ENCODE results near the gene SLC22A17. TPM values are rescaled to one million over a fixed set of nuclear protein-coding genes. Genes with fewer than 3 reads are reported as not detected.
A peak's percentile ranks its signal among the peaks of the same experiment; 100 is the strongest.
"Not testable (repeated sequence)": the region's sequence is repeated elsewhere in the genome, so short reads cannot be mapped to it uniquely, and the experiment has no call there.

The SLC22A17 gene
- total RNA-seq, 4 donors from 2014 or later: 22.7 to 36.4 (median 30.4) TPM

DNA sequence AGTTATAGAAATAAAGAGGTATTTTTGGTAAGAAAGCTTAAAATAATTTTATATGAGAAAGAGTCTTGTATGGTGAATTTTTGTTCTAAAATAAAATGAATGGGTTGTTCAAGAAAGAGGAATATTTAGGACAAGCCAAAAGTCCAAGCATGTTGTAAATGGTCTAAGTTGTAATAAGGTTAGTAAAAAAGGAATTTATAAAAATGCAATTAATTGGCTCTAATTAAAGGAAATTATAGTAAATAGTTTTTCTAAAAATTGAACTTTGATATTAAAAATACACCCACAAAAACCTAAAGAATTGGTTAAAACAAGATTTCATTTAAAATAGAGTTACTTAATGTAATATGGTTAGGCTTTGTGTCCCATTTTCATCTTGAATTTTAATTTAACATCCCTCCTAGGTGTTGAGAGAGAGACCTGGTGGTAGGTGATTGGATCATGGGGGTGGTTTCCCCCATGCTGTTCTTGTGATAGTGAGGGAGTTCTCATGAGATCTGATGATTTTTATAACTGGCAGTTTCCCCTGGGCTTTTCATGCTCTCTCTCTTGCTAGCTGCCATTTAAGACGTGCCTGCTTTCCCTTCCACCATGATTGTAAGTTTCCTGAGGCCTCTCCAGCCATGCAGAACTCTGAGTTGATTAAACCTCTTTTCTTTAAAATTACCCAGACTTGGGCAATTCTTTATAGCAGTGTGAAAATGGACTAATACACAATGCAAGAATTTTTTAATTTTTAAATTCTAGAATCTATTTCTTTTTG lies 13.0 kb downstream of the SLC22A17 start:
- WGBS, 2 donors (ENCODE audit: low coverage in 1 of 2): 67 to 91% methylated on average over 1 of the region's 1 CpG
- H3K4me1 ChIP-seq: no peaks in the 10 kb centered on the region
- H3K36me3 ChIP-seq: no peaks in the 10 kb centered on the region
- ATAC-seq: no peak
- H3K27ac ChIP-seq: no peak overlapping the region
- H3K4me3 ChIP-seq: no peak overlapping the region
- H3K9me3 ChIP-seq: no peaks in the 10 kb centered on the region
- no peaks in the 10 kb centered on the region for H3K27me3 ChIP-seq
- no peak for TF ChIP-seq POLR2AphosphoS5 (IDR thresholded peaks at IDR 0.05)

DNA sequence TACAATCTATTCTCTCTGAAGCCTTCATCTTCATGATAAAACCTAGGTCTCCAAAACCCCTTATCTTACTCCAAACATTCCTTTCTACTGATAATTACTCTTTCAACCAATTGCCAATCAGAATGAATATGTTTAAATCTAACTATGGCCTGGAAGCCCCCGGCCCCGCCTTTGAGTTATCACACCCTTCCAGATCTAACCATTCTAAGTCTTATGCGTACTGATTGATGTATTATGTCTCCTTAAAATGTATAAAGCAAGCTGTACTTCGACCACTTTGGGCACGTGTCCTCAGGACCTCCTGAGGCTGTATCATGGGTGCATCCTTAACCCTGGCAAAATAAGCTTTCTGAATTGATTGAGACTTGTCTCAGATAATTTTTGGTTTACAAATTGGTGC lies 17.1 kb downstream of the SLC22A17 start:
- no peaks in the 10 kb centered on the region for H3K36me3 ChIP-seq
- no peaks in the 10 kb centered on the region for H3K9me3 ChIP-seq
- WGBS, 2 donors (ENCODE audit: low coverage in 1 of 2): 76% methylated on average over 4 to 5 of the region's 5 CpGs
- H3K27me3 ChIP-seq: no peaks in the 10 kb centered on the region
- no peak overlapping the region for H3K4me3 ChIP-seq
- no peak overlapping the region for H3K27ac ChIP-seq
- ATAC-seq: no peak
- H3K4me1 ChIP-seq: no peaks in the 10 kb centered on the region
- no peak for TF ChIP-seq EP300 (IDR thresholded peaks at IDR 0.05)
- TF ChIP-seq POLR2AphosphoS5 (IDR thresholded peaks at IDR 0.05): no peak
- no peak for TF ChIP-seq POLR2A (IDR thresholded peaks at IDR 0.05)
- TF ChIP-seq, protein P1, sequence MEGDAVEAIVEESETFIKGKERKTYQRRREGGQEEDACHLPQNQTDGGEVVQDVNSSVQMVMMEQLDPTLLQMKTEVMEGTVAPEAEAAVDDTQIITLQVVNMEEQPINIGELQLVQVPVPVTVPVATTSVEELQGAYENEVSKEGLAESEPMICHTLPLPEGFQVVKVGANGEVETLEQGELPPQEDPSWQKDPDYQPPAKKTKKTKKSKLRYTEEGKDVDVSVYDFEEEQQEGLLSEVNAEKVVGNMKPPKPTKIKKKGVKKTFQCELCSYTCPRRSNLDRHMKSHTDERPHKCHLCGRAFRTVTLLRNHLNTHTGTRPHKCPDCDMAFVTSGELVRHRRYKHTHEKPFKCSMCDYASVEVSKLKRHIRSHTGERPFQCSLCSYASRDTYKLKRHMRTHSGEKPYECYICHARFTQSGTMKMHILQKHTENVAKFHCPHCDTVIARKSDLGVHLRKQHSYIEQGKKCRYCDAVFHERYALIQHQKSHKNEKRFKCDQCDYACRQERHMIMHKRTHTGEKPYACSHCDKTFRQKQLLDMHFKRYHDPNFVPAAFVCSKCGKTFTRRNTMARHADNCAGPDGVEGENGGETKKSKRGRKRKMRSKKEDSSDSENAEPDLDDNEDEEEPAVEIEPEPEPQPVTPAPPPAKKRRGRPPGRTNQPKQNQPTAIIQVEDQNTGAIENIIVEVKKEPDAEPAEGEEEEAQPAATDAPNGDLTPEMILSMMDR (IDR thresholded peaks at IDR 0.05): no peak

DNA sequence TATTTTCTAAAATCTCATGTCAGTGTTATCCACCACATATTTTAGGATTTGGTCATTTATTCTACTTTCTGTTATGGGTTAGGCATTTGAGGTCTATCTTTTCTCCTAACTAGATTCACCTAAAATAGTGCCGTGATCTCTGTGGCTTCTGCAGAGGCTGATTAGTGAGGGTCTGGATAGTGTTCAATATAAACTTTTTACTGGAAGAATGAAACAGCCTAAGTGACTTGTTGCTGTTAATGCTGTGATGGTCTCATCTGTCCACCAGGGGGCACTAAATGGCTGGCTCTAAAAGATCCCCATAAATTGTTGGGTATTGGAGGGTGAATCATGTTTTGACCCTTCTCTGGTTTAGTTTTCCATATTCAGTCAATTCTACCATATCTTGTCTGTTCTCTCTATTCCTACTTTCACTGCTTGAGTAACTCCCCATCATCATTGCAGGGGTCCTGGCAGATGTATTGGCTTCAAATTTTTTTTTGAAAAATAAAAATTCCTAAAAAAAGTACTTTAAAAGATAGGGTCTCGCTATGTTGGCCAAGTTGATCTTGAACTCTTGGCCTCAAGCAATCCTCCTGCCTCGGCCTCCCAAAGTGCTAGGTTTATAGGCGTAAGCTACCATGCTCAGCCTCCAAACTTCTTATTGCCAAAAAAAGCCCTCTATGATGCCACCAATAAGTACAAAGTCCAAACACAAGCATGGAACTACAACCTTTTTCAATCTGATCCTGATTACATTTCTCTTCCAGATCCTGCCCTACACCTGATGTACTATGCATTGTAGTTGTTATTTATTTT lies 24.5 kb downstream of the SLC22A17 start:
- H3K27me3 ChIP-seq: no peaks in the 10 kb centered on the region
- peaks cover 4 to 30% of the 10 kb centered on the region in 2 donors for H3K36me3 ChIP-seq
- peak; percentile 43 for ATAC-seq
- 39 to 50% methylated on average over 4 of the region's 4 CpGs for WGBS, 2 donors (ENCODE audit: low coverage in 1 of 2)
- TF ChIP-seq POLR2AphosphoS5 (IDR thresholded peaks at IDR 0.05) (no peak), EP300 (IDR thresholded peaks at IDR 0.05) (no peak)
- TF ChIP-seq, protein P1 (IDR thresholded peaks at IDR 0.05): peak; percentile 77 to 92 (median 86)
- no peak overlapping the region for H3K27ac ChIP-seq
- peaks cover 0 to 17% (median under 1%) of the 10 kb centered on the region in 3 donors for H3K4me1 ChIP-seq
- no peaks in the 10 kb centered on the region for H3K9me3 ChIP-seq
- H3K4me3 ChIP-seq: no peak overlapping the region

DNA sequence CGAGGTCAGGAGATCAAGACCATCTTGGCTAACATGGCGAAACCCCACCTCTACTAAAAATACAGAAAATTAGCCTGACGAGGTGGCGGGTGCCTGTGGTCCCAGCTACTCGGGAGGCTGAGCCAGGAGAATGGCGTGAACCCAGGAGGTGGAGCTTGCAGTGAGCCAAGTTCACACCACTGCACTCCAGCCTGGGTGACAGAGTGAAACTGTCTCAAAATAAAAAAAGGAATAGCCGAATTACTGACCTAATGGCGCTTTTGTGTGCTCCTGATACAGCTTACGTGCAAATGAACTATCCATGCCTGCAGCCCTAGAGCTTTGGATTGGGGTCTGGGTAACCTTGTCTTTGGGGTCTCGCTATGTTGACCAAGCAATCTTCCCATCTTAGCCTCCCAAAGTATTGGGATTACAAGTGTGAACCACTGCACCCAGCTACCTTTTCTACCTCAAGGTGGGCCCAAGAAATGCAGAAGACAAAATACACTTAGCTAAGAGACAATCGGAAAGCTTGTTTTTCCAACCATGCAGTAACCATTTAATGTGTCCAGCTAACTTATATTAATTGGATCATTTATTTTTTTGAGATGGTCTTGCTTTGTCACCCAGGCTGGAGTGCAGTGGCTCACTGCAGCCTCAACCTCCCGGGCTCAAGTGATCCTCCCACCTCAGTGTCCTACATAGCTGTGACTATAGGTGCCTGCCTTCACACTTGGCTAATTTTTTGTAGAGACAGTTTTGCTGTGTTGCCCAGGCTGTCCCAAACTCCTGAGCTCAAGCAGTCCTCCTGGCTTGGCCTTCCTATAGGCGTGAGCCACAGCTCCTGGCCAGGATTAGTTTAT lies 26.0 kb downstream of the SLC22A17 start:
- Histone ChIP-seq H3K4me1 (peaks cover 4 to 27% (median 11%) of the 10 kb centered on the region in 3 donors), H3K36me3 (peaks cover 4 to 36% of the 10 kb centered on the region in 2 donors), H3K9me3 (no peaks in the 10 kb centered on the region), H3K27me3 (no peaks in the 10 kb centered on the region), H3K4me3 (no peak overlapping the region), H3K27ac (no peak overlapping the region)
- no peak for TF ChIP-seq POLR2AphosphoS5 (IDR thresholded peaks at IDR 0.05)
- no peak for ATAC-seq
- WGBS, 2 donors (ENCODE audit: low coverage in 1 of 2): 60 to 71% methylated on average over 5 to 11 of the region's 13 CpGs

DNA sequence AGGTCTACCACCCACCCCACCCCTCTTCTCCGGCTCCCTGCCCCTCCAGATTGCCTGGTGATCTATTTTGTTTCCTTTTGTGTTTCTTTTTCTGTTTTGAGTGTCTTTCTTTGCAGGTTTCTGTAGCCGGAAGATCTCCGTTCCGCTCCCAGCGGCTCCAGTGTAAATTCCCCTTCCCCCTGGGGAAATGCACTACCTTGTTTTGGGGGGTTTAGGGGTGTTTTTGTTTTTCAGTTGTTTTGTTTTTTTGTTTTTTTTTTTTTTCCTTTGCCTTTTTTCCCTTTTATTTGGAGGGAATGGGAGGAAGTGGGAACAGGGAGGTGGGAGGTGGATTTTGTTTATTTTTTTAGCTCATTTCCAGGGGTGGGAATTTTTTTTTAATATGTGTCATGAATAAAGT lies 26.9 kb downstream of the SLC22A17 start:
- Histone ChIP-seq H3K36me3 (peaks cover 4 to 36% of the 10 kb centered on the region in 2 donors), H3K4me1 (peaks cover 4 to 27% (median 11%) of the 10 kb centered on the region in 3 donors)
- H3K27me3 ChIP-seq, H3K9me3 ChIP-seq, H3K27ac ChIP-seq, H3K4me3 ChIP-seq, ATAC-seq: not testable (repeated sequence)
- 87 to 88% methylated on average over 3 of the region's 5 CpGs for WGBS, 2 donors (ENCODE audit: low coverage in 1 of 2)

DNA sequence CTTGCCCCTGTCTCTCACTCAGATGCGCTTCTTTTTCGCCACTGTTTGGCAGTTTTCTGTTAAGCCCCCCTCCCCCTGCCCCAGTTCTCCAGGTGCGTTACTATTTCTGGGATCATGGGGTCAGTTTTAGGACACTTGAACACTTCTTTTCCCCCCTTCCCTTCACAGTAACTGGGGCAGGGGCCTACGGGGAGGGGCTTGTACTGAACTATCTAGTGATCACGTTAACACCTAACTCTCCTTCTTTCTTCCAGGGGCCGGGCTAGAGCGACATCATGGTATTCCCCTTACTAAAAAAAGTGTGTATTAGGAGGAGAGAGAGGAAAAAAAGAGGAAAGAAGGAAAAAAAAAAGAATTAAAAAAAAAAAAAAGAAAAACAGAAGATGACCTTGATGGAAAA lies 27.7 kb downstream of the SLC22A17 start:
- Histone ChIP-seq H3K36me3 (peaks cover 4 to 36% of the 10 kb centered on the region in 2 donors), H3K27me3 (no peaks in the 10 kb centered on the region), H3K9me3 (no peaks in the 10 kb centered on the region), H3K4me3 (no peak overlapping the region), H3K27ac (no peak overlapping the region), H3K4me1 (peaks cover 4 to 35% (median 11%) of the 10 kb centered on the region in 3 donors)
- TF ChIP-seq POLR2A (IDR thresholded peaks at IDR 0.05): no peak
- TF ChIP-seq EP300 (IDR thresholded peaks at IDR 0.05): no peak
- TF ChIP-seq, protein P1 (IDR thresholded peaks at IDR 0.05): no peak
- TF ChIP-seq POLR2AphosphoS5 (IDR thresholded peaks at IDR 0.05): no peak
- 67% methylated on average over 5 of the region's 7 CpGs; no CpG with 5 or more reads in 1 of the 2 donors for WGBS, 2 donors (ENCODE audit: low coverage in 1 of 2)
- ATAC-seq: no peak

All from gastroesophageal sphincter (tissue), 4 donors.